Measurements from ENCODE around the gene PPM1M. TPM values are rescaled to one million over a fixed set of nuclear protein-coding genes. Genes with fewer than 3 reads are reported as not detected.

The PPM1M gene
- total RNA-seq, 1 experiment from 2014 or later, result 8.5 TPM

GRCh38 chr3:52210037-52210436, 35.5 kb upstream of the PPM1M start:
- Histone ChIP-seq H3K4me1 (ENCODE audit: insufficient read depth, low read length) (peaks cover 31% of the 10 kb centered on the region), H3K9ac (ENCODE audit: low read length) (0 out of 2 replicates have a peak overlapping the region, but pooled peaks have one; percentile 5), H3K4me3 (ENCODE audit: low read length) (no peak overlapping the region), H3F3A (ENCODE audit: low read length, unreplicated experiment) (peaks cover 5% of the 10 kb centered on the region), H3K4me2 (ENCODE audit: low read length) (peak overlapping the region; percentile 20), H3K79me2 (ENCODE audit: low read length) (0 out of 2 replicates have a peak, but pooled peaks cover 13% of the 10 kb centered on the region), H3K9me2 (replicated peaks; ENCODE audit: low read length) (no peaks in the 10 kb centered on the region), H3K9me3 (ENCODE audit: low read length) (no peaks in the 10 kb centered on the region), H3K36me3 (ENCODE audit: low read depth, low read length) (peaks cover 87% of the 10 kb centered on the region), H4K20me1 (ENCODE audit: low read length) (no peaks in the 10 kb centered on the region), H3K27ac (ENCODE audit: low read length) (peak overlapping the region; percentile 53), H3K27me3 (ENCODE audit: low read length) (no peaks in the 10 kb centered on the region), H2AFZ (ENCODE audit: low read length) (no peak overlapping the region)
- ATAC-seq, result no peak
- no peak for DNase-seq
- ChIA-PET CTCF (no interaction called here), POLR2A (ENCODE audit: unreplicated experiment) (no interaction called here)
- TF ChIP-seq CTCF (conservative IDR thresholded peaks at IDR 0.05; ENCODE audit: low read depth, low read length) (no peak), EZH2 (IDR thresholded peaks at IDR 0.05; ENCODE audit: low read length, unreplicated experiment) (no peak), EZH2phosphoT487 (IDR thresholded peaks at IDR 0.05; ENCODE audit: borderline replicate concordance, low read length) (no peak)
- BruUV-seq (replicated peaks), result TSS peak; percentile 95
- intact Hi-C loops (cut with micrococcal nuclease), result loop anchor here (10.0 kb wide), 1 partner anchor 155 kb away; the partner anchor contains the start of gene DUSP7

GRCh38 chr3:52210550-52211046, 35.0 kb upstream of the PPM1M start:
- Histone ChIP-seq H3K79me2 (ENCODE audit: low read length) (0 out of 2 replicates have a peak, but pooled peaks cover 13% of the 10 kb centered on the region), H3K9me3 (ENCODE audit: low read length) (no peaks in the 10 kb centered on the region), H3K9ac (ENCODE audit: low read length) (0 out of 2 replicates have a peak overlapping the region, but pooled peaks have one; percentile 5), H4K20me1 (ENCODE audit: low read length) (no peaks in the 10 kb centered on the region), H3K4me3 (ENCODE audit: low read length) (no peak overlapping the region), H3F3A (ENCODE audit: low read length, unreplicated experiment) (peaks cover 6% of the 10 kb centered on the region), H3K9me2 (replicated peaks; ENCODE audit: low read length) (no peaks in the 10 kb centered on the region), H3K4me1 (ENCODE audit: insufficient read depth, low read length) (peaks cover 28% of the 10 kb centered on the region), H2AFZ (ENCODE audit: low read length) (no peak overlapping the region), H3K4me2 (ENCODE audit: low read length) (peak overlapping the region; percentile 30), H3K27me3 (ENCODE audit: low read length) (no peaks in the 10 kb centered on the region), H3K27ac (ENCODE audit: low read length) (peak overlapping the region; percentile 53), H3K36me3 (ENCODE audit: low read depth, low read length) (peaks cover 87% of the 10 kb centered on the region)
- TF ChIP-seq CTCF (conservative IDR thresholded peaks at IDR 0.05; ENCODE audit: low read depth, low read length) (no peak), EZH2 (IDR thresholded peaks at IDR 0.05; ENCODE audit: low read length, unreplicated experiment) (no peak), EZH2phosphoT487 (IDR thresholded peaks at IDR 0.05; ENCODE audit: borderline replicate concordance, low read length) (no peak)
- ChIA-PET POLR2A (ENCODE audit: unreplicated experiment) (no interaction called here), CTCF (interaction anchor here (0.6 kb wide), 1 partner anchor 124 kb away, joined by 3 read pairs; no protein-coding TSS in a partner anchor)
- peak; percentile 94 for DNase-seq
- intact Hi-C loops (cut with micrococcal nuclease), result loop anchor here (10.0 kb wide), 1 partner anchor 156 kb away; the partner anchor contains the start of gene DUSP7
- ATAC-seq, result peak; percentile 52
- no TSS peak for BruUV-seq (replicated peaks)

GRCh38 chr3:52211268-52211891, 34.2 kb upstream of the PPM1M start:
- ChIA-PET CTCF (no interaction called here), POLR2A (ENCODE audit: unreplicated experiment) (interaction anchor here (0.5 kb wide), 1 partner anchor 76 kb away, joined by 5 read pairs; the partner anchor contains the start of gene GLYCTK)
- H3K27ac ChIP-seq (ENCODE audit: low read length), result peak overlapping the region; percentile 40
- no peak overlapping the region for H3K4me3 ChIP-seq (ENCODE audit: low read length)
- DNase-seq, result no peak
- H3F3A ChIP-seq (ENCODE audit: low read length, unreplicated experiment), result peaks cover 5% of the 10 kb centered on the region
- no peak for ATAC-seq
- TF ChIP-seq EZH2 (IDR thresholded peaks at IDR 0.05; ENCODE audit: low read length, unreplicated experiment) (no peak), CTCF (conservative IDR thresholded peaks at IDR 0.05; ENCODE audit: low read depth, low read length) (no peak), EZH2phosphoT487 (IDR thresholded peaks at IDR 0.05; ENCODE audit: borderline replicate concordance, low read length) (no peak)
- H3K9me3 ChIP-seq (ENCODE audit: low read length), result no peaks in the 10 kb centered on the region
- H3K79me2 ChIP-seq (ENCODE audit: low read length), result 0 out of 2 replicates have a peak, but pooled peaks cover 13% of the 10 kb centered on the region
- H3K27me3 ChIP-seq (ENCODE audit: low read length), result no peaks in the 10 kb centered on the region
- no peaks in the 10 kb centered on the region for H4K20me1 ChIP-seq (ENCODE audit: low read length)
- intact Hi-C loops (cut with micrococcal nuclease), result loop anchor here (10.0 kb wide), 1 partner anchor 157 kb away; the partner anchor contains the start of gene DUSP7
- H3K9ac ChIP-seq (ENCODE audit: low read length), result no peak overlapping the region
- no peak overlapping the region for H2AFZ ChIP-seq (ENCODE audit: low read length)
- H3K4me1 ChIP-seq (ENCODE audit: insufficient read depth, low read length), result peaks cover 28% of the 10 kb centered on the region
- BruUV-seq (replicated peaks), result no TSS peak
- peaks cover 85% of the 10 kb centered on the region for H3K36me3 ChIP-seq (ENCODE audit: low read depth, low read length)
- no peaks in the 10 kb centered on the region for H3K9me2 ChIP-seq (replicated peaks; ENCODE audit: low read length)
- H3K4me2 ChIP-seq (ENCODE audit: low read length), result peak overlapping the region; percentile 30
